IPS-18c (cell line): Measurements from ENCODE around the gene TAF11.

Source experiments
- H3K4me3 ChIP-seq: 2 replicates; pipeline ENCODE4 v1.7.0; 2013; ENCODE audit warnings: low read depth, mild to moderate bottlenecking, low read length, moderate library complexity; ENCODE audit not compliant: insufficient read depth
- H3K9me3 ChIP-seq: one replicate; pipeline ENCODE4 v1.6.1; 2013; ENCODE audit warnings: mild to moderate bottlenecking, low read length, moderate library complexity; ENCODE audit not compliant: control insufficient read depth, insufficient read depth

TAF11 gene

DNA sequence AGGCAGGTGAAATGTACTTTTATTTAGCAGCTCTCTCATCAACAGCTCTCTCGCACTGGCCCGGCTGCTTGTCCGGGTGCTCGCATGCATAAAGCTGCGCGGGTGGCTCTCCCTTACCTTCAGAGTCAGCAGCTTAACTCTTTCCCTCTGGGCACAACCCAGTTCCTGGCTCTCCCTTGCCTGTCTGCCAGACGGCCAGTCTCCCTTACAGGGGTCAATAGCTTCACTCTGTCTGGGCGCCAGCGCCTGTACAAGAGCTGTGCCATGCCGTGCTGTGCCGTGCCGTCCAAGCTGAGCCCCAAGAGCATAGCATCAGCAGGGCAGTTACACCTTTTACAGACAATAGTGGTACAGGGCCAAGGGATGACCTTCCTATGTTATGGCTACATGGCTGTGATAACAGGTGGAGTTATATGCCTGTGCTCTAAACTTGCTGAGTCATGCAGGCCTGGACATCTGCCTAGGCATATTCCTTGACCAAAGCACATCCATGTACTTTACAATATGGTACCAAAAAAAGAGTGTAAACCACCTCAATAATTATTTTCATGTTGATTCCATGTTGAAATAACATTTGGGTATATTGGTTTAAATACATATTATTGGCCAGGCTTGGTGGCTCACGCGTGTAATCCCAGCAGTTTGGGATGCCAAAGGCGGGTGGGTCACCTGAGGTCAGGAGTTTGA, 48.0 kb downstream of the TAF11 start:
- Histone ChIP-seq H3K9me3 (no peaks in the 10 kb centered on the region), H3K4me3 (no peak overlapping the region)

DNA sequence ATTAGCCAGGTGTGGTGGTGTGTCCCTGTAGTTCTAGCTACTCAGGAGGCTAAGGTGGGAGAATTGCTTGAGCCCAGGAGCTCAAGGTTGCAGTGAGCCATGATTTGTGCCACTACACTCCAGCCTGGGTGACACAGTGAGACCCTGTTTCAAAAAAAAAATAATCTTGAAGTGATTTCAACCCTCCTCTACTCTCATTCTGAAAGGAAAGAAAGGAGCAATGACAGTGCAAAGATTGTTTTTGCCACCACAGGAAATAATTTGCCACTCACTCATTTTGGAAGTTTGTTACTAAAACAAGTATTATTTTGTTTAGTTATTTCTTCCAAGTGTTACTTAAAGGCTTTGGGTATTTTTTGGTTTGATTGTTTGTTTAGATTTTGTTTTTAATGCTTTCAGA, 50.3 kb downstream of the TAF11 start:
- Histone ChIP-seq H3K4me3 (no peak overlapping the region), H3K9me3 (no peaks in the 10 kb centered on the region)

DNA sequence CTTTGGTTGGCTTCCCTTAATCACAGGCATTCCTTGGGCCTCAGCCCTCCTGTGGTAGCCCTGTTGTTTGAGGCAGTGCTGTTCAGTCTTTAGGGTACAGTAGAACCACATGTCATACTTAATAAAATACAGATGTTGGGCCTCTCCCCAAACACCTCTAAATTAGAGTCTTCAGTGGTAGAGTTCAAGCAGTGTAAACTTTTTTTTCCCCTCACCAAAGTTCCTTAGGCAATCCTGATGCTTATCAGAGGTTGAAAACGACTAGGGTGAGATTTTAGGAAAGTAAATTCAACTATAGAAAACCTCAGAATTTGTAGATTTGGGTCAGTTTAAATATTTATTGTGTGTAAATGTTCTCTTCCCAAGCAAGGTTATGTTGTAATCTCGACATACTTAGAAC, 51.4 kb downstream of the TAF11 start:
- Histone ChIP-seq H3K4me3 (no peak overlapping the region), H3K9me3 (no peaks in the 10 kb centered on the region)

DNA sequence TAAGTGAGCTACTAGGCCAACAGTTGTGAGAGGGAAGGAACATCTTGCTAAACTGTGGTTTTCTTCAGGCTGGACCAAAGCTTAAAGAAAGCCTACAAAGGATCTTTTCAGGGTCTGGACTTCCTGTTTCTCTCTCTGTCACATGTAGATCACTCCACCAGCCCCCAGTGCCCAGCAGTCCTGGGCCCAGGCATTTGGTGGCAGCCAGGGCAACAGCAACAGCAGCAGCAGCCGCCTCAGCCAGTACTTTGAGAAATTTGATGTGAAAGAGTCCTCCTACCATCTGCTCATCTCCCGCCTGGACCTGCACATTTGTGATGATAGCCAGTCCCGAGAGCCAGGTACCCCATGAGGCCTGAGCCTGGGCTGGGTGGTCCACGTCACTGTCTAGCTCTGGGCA, 51.8 kb downstream of the TAF11 start:
- Histone ChIP-seq H3K4me3 (no peak overlapping the region), H3K9me3 (no peaks in the 10 kb centered on the region)

DNA sequence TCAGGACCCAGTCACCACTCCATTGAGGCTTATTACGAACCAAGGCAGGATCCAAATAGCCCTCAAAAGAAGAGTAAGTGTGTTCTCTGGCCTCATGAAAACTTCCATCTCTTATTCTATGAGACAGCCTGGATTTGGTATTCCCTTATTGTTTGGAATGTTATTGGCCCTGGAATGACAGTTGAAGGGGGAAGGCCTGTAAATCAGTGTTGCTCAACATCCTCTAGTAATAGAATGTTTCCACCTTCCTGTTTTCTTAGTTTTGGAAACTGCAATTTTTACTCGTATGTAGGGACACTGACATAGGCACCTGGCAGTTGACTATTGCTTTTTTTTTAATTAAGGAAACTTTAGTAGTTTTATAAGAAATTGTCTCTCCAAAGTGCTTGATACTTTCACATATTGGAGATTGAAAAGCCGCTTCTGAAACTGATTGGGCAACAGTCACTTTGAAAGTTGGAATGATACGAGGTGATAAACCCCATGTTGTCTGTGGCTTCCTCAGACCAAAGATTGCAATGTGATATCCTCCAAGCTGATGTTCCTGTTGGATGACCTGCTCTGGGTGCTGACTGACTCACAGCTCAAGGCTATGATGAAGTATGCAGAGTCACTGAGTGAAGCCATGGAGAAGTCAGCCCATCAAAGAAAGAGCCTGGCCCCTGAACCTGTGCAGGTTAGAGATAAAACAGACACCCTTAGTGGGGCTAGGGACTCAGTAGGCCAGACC, 52.9 kb downstream of the TAF11 start:
- no peaks in the 10 kb centered on the region for H3K9me3 ChIP-seq
- no peak overlapping the region for H3K4me3 ChIP-seq

DNA sequence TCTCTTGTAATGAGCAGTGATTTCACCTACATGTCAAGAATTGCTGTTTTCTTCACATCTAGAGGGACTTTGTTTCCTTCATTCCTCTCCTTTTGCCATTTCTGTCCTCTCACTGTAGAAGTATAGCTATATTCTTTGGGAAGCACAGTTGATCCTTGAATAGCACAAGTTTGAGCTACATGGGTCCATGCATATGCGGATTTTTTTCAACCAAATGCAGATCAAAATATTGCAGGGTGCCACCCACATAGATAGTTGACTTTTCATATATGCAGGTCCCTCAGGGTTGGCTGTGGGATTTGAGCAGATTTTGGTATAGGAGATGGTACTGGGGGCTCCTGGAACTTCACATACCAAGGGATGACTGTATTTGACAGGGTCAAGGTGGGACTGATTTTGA, 54.9 kb downstream of the TAF11 start:
- Histone ChIP-seq H3K9me3 (no peaks in the 10 kb centered on the region), H3K4me3 (no peak overlapping the region)

DNA sequence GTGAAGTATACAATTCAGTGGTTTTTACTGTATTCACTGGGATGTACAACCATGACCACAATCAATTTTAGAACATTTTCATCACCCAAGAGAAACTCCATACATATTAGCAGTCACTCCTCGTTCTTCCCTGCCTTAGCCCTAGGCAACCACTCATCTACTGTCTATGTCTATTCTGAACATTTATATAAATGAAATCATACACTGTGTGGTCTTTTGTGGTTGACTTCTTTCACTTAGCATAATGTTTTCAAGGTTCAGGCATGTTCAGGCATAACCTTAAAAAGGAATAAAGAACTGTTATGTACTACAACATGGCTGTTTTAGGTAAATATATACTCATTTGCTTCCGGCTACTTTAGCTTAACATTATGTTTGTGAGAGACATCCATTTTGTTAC, 58.7 kb downstream of the TAF11 start:
- no peaks in the 10 kb centered on the region for H3K9me3 ChIP-seq
- no peak overlapping the region for H3K4me3 ChIP-seq
